ENCODE results near the gene RRBP1.

The RRBP1 gene

DNA sequence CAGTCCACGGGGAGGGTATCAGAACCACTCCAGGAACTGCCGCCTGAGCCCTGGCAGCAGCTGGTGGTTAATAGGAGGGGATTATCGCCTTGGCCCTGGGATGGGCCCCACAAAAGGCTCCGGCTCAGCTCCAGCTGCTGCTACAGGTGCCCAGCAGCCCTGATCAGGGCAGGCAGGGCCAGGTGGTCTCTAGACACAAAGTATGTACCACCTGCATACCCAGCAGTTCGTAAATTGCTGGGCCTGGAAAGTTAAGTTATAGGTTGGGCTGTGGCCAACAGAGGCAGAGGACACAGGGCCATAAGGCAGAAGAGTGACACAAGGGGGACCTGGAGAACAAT, 35.1 kb downstream of the RRBP1 start:
- no peak for DNase-seq (ENCODE audit: low spot score)

DNA sequence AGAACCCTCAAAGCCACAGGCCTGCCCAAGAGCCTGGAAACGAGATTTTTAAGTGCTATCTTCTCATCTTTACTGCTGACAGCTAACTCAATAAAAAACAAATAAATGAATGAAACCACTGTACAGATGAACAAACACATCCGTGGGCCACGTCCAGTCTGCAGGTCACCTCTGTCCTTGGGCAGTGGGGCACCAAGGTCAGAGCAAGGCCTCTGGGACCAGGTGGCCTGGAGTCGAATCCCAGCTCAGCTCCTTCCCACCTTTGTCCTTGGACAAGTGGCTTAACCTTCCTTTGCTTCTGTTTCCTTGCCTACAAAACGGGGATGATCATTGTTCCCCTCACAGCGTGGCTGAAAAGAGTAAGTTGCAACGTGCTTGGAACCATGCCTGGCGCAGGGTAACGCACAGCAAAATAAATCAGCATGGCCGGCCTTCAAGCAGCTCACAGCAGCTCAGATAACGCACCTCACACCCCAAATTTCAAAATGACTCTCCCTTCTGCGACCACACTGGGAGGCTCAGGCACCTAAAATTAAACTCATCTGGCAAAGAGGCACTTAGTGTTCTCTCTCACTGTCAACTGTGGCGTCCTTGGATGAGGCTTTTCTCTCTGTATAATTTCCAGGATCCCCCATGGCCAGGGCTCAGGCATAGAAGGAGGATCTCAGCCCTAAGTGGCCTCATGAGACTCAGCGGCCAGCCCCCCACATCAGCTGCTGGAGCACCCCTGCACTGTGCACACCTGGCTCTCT, 35.7 kb downstream of the RRBP1 start:
- no peak for DNase-seq (ENCODE audit: low spot score)

DNA sequence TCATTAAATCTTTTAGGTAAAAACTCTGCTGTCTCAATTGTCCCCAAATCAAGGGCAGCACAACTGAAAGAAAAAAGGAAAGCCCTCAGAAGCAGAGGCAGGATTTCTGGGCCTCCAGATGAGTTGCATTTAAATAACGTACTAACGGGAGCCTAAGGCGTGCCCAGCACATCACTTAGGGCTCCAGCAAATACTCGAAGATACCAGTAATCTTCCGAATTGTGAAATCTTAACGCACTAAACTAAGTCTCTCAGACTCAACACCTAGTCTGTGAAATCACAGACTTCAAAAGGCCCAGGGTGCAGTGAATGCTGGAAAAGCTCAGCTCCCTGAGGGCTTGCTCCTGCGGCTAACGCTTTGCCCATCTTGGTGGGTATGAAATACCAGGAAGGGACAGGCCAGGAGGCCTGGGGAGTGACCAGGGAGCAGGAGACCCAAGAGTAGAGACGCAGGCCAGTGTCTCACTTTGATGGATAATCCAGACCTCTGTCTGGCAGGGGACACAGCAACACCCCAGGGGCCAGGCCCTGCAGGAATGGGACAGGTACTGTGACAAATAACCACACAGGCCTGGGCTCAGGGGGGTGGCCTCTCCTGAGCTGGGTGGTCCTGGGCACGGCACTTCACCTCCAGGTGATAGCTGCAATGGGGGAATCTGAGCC, 36.4 kb downstream of the RRBP1 start:
- DNase-seq (ENCODE audit: low spot score): no peak

DNA sequence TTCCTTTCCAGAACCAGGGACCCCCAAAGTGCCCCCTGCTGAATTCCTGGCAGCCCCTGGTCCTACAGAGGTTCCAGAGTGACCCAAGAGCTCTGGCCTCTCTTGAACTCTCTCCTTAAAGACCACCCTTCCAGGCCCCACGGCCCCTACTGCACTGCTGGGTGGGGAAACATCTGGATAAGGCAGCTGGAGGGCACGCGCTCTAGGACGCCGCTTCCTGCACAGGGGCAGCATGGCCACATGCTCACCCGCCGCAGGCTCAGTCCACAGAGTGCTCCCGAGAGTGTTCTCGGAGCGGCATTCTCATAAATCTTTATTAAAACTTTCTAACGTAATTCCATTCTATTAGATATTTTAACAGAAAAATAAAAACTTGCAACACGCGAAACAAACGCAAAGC, 37.0 kb downstream of the RRBP1 start:
- DNase-seq (ENCODE audit: low spot score): no peak

DNA sequence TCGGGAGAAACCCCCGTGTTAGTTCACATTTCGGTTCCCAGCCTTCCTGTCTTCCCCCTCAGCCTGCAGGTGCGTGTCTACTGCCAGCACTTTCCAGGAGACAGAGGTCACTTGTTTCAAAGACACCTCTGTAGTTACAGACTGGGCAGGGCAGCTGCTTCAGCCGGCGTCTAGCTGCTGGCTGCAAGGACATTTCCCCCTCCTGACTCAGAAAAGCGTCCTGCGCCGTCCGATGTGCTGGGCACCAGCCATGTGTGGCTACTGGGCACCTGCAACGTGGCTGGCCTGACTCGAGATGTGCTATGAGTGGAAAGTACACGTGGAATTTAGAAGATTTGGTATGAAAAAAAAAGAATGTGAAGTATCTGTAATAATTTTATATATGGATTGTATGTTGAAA, 37.6 kb downstream of the RRBP1 start:
- no peak for DNase-seq (ENCODE audit: low spot score)

DNA sequence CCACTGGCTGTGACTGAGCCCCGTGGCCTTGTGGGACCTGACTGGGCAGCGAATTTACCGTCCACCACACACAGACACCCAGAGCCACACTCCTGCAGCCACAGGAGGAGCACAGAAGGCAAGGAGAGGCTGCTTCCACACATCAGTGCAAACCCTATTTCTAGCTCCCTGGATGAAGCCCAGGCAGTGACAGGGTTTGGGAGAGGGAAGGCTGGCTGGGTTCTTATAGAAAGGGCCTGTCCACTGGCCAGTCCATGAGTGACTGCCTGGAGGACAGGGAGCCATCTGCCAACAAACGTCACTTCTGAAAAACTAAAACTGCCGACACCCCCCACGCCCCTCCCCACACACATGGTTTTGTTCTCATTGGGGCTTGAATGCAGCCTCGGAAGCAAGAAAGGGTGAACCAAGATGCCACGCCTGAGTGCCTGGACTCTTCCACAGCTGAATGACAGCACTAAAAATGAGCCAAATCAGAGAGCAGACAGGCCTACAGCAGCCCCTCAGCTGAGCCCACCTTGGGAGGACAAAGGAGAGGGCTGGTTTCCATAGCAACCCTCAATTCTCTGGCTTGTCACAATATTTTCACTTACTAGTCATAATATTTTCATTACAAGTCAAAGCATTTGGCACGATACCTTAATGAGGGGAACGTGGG, 38.4 kb downstream of the RRBP1 start:
- DNase-seq (ENCODE audit: low spot score): no peak

DNA sequence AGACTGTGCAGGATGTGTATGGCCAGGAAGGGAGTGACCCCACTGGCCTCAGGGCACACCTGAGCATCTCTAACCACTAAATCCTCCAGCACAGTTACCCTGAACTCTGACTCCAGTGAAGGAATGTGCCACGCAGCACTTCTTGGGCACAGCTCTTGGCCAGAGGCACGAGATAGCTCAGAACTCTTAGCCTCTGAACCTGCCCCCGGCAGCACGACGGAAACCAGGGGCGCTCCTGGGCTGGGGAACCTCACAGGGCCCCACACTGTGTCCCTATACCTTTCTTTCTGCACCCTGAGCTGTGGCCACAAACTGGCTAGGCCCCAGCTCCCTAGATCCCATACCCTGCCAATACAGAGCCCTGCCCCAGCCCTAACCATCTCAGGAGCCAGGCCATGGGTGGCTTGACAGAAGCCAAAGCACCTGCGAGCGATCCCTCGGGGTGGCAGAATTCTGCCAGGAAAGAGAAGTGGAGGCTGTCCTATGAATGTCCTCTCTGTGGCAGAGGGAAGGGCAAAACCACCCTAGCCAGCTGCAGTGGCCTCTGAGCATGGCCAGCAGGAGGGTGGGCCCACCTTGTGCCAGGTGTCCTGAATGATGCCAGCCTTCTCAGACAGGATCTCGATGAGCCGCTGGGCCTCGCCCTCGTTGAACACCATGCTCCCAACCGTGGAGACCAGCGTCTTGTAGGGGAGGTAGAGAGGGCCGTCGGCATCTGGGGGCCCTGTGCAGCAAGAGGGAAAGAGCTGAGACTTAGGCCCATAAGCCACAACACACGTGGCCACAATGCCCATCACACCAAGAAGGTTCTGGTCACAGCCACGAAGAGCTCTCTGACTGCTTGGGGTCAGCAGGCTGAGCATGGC, 39.4 kb downstream of the RRBP1 start:
- DNase-seq (ENCODE audit: low spot score): no peak

DNA sequence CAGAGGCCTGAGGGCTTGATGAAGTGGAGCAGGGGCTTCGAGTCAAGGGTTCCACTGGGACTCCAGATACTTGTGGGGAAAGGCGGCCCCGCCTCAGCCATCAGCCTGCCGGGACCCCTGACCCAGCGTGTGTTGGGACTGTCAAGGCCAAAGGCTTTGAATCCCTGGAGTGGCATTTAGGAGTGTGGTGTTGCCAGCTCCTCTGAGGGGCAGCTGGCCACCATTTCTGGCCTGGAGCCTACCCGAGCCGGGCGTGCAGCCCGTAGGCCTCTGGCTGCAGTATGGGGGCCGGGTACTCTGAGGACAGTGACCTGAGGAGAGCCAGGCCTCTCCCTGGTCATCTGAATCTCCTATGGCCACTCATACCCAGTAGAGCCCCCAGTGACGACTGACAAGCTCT, 40.0 kb downstream of the RRBP1 start:
- DNase-seq (ENCODE audit: low spot score): no peak

DNA sequence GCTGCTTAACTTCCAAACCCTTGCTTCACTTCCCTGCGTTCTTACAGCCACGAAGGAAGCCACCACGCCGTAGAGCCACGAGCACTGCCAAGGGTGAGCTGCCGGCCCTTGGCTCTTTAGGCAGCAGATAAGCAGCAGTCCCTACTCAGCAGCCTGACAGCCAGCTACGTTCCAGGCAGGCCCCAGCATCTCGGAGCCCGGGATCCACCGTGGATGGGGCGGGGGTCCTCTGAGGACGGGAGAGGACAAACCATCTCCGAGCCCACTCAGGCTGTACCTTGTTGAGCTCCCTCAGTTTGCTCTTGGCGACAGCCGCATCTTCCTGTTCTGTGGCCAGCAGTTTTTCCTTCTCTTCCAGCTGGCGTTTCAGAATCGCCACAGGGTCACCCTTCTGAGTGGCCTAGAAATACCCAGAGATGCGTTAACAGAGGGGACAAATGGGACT, 40.5 kb downstream of the RRBP1 start:
- DNase-seq (ENCODE audit: low spot score): no peak

DNA sequence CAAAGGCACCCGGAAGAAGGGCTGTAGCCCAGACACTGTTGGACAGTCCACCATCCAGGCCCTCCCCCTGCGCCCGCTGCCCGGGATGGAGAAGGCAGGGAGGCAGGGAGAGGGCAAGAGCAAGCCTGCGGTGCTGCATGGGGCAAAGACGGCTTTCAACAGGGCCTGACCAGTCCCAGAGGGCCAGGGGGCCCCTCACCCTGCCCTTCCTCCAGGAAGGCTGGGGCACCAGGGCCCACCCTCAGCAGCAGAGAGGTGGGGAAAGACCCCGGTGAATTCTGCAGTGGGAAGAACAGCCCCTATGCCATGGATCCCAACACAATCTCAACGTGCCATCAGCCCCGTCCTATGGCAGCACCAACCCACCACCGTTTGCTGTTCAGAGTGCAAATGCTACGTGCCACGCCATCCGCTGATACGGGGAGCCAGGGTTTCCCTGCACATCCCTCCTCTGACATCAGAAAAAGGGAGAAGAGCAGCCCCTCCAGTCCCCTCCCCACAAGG, 41.1 kb downstream of the RRBP1 start:
- no peak for DNase-seq (ENCODE audit: low spot score)

DNA sequence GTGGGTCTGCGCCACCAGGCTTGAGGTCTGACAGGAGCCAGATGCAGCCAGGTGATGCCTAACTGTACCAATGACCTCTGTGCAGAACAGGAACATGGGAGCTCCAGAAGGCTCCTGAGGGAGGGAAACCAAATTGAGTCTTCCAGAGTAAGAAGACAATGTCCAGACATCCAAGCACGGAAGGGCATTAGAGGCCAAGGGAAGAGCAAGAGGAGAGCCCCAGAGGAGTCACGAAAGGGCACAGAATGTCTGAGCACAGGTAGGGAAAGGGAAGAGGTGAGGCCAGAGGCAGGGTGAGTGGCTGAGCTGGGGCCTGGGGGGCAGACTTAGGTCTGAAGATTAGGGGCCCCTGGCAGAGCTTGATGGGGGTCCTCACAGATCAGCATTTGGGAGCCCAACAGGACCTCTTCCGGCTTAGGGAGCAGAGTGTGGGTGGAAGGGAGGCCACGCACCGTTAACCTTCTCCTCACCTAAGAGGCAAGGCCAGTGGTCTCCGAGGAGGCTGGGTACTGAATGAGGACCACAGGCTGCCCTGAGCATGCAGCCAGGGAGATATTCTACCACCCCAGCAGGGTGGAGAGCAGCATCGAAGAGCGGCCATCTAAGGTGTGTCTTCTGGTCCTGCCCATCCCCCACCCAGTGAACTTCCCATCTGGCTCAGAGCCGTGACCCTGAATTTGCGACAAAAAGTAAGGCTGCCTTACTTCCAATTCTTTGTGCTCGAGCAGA, 41.7 kb downstream of the RRBP1 start:
- DNase-seq (ENCODE audit: low spot score): no peak

DNA sequence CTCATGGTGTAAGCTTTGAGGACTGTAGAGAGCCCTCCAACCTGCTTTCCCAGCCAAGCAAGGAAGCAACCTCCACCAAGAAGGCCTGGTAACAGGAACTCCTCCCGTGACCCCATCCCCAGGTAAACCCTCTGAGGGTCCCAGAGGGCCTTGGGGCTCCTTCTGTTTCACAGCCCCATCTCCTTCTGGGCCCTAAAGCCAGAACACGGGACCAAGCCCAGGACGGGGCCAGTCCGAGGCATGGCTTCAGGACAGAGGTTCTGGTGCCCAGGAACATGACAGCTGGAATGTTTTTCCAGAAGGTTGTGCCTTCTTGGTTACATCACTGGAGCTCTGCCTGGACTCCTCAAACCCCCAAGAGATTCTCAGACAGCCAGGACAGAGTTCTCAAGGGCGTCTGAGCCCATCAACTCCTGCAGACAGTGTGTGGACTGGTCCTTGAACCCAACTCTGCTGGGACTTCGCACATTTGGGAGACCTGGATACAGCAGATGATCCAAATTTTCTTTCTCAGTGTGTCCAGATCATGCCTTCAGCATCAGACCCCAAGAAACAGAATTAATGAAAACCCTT, 43.1 kb downstream of the RRBP1 start:
- DNase-seq (ENCODE audit: low spot score): no peak

DNA sequence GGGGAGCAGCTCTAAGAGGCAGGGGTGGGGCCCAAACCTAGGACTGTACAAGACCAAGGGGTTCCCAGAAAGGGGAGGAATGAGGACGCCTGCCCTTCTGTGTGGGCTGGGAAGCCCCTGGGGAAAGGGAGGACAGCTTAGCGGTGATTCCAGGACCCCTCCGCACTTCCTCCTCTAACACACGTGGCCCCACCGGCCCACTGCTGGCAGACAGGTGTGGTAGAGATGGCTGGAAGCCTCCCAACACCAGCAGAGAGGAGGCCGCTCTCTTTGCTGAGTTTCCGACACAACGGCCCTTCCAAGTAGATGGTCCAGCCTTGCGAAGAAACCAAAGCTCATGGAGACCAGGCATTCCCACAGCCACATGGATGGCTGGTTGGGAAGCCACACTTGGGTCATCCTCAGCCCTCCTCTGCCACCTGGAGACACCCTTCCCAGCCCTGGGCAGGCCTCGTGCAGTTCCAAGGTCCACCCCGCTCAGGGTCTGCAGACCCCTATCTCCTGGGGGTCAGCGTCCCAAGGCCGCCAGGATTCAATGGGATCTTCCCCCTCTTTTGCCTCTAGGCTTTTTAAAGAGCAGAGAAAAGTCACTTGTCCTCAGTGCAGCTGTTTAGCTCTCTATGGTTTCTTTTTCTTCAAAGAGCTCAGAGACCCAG, 43.9 kb downstream of the RRBP1 start:
- no peak for DNase-seq (ENCODE audit: low spot score)

DNA sequence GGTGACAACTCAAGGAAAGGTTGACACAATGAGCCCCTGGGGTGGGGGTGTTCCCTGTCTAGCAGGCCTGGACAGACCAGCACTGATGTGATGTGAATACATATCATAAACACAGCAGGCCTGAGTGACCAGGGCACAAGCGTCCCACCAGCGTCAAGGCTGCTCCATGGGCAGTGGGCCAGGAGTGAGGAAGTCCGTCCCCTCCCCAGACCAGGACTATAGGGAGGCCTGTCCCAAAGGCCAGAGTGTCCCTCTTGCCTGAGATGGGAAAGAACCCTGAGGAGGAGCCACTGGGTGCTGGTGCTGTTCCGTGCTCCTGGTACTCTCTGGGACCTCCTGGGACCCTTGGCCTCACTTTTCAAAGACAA, 44.6 kb downstream of the RRBP1 start:
- DNase-seq (ENCODE audit: low spot score): no peak

DNA sequence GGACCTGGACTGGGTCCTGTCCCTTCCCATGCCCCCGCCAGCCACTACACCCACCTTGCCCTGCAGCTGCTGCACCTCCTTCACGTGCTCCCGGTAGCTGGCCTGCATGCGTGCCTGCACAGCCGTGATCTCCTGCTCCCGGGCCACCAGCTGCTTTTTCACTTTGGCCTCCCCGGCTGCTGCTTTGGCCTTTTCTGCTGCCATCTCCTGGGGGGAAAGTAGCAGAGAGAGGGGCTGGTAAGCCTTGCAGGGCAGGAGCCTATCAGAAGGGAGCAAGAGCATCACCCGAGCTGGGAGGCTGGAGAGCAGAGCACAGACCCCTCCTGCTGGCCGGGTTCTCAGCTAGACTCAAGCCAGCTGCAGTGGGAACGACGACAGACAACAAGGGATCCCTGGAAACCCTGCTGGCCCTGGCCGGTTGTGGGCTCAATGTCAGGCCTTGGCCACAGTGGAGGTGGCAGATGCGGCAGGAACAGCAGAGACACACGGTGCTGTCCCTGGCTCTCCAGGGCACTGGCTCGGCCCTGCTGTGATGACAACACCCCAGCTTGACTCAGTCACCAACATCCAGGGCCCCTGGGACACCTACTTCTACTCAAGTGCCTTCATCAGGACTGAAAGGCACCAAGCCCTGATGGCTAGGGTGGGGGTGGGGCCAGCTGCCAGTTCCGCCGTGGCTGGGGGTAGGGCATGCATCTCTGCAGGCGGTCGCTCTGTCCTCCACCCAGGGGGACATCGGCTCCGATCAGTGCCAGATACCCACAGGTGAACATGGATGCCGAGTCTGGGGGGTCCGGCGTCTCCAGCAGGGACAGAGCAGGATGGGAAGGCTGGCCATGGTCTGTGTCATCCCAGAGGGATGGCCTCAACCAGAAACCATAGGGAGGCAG, 45.3 kb downstream of the RRBP1 start:
- no peak for DNase-seq (ENCODE audit: low spot score)

DNA sequence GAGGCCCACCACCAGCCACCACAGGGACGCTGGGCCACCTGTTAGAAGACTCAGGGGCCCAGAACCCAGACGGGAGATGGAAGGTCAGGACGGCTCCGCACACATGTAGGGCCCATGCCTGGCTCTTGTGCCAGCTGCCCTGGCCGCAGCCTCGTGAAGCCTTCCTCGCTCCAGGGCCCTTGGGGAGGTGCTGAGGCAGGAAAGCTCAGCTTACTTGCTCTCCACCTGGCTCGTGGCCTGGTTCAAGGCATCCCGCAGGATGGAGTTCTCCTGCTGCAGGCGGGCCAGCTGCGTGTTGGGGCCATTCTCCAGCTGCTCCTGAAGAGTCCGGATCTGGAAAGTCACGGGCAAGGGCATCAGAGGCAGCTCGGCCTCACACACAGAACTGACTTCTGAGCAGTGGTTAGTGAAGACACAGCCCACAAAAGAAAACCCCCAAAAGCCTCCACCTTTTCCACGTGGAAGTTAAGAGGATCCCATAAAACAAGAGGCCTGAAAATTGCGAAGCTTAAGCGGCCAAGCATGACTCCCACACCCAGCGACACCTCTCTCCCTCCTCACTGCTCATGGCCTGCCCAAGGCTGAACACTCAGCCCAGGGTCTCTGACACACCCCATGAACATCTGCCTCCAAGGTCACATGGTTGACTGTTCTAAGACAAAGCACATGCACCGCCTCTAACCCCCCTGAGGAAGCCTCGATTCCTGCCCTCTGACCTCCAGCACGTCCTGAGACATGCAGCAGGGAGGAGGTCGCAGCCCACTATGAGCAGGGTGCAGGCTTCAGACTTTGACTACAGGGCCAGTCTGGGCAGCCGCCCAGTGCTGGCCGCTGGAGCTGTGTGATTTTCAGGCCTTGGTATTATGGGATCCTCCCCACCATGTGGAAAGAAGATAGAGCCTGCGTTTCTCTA, 46.5 kb downstream of the RRBP1 start:
- no peak for DNase-seq (ENCODE audit: low spot score)

DNA sequence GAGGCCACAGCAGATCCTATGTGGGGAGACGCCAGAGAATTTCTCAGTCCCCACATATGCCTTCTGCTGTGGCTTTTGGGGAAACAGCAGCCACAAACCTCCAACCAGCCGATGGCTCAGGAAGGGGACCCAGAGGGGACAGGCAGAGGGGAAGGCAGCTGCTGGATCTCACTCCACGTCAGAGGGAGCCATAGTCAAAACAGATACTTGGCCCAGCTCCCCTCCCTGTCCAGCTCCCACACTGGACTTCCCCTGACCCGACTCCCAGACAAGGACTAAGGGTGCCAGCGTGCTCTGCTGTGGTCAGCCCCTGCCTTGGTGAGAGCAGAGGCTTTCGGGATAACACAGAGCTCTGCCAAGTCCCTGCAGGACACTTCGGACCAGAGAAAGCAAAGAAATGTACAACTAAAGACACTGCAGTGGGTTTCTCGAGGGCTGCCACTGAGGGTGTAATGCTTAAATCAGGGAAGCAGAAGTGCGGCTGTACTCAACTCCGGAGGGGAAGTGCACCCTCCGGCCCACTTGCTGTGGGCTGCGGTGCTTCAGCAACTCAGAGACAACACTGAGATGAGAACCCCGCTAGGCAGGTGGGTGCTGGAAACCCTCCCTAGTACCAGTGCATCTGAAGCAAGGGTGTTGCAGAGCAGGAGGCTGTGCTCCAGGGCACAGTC, 47.2 kb downstream of the RRBP1 start:
- DNase-seq (ENCODE audit: low spot score): no peak

DNA sequence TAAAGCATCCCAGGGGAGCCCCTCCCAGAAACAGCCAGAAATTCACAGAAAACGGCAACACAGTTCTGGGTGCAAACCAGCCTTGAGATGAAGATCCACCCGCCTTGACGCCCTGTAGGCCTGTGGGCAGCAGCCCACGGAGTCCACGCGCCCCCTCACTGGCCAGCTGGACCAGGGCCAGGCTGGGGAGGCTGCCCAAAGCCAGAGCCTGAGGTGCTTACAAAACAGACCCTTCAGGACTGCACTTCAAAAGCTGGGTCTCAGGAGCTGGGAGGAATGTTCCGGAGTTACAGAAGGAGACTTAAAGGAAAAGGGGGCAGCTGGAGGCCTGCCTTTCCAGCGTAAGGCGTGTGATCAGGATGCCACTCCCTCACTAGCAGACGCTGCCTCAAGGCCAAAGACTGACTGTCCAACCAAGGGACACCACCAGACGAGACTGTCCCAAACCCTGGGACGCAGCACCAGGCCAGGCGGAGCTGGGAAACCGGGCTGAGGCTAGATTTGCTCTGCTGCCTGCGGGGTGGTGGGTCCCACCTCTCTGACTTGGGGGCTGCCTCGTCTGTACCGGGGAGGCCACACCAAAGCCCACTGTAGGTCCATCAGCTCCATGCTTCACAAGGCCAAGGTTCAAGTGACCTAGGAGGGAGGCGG, 48.1 kb downstream of the RRBP1 start:
- DNase-seq (ENCODE audit: low spot score): no peak
